Fibroblast of skin of left biceps (primary cell): ENCODE measurements around the gene FAN1.

Experiments
- DNase-seq, 2 experiments: peaks; one replicate each; pipeline ENCODE4 v3.0.0-alpha.2; 2013; ENCODE audit warnings: low read depth in 2 of 2

FAN1 gene

DNA sequence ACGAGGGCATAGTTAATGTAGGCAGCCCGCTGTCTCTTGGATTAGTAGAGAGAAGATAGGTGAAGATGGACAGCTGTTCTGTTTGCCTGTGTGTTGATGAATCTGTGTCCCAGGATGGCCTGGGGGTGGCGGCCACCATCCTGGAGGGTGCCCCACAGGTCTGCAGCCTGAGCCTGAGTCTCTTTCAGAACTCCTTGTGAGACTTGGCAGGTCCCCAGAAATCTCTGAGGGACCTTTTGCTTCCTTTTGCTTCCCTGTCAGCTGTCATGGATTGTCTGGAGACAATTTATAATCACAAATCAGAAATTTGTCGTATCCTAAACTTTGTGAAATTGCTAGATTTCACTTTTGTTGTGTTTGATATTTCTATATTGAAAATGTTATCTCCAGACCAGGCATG lies 17.4 kb downstream of the FAN1 start:
- DNase-seq: no peak

DNA sequence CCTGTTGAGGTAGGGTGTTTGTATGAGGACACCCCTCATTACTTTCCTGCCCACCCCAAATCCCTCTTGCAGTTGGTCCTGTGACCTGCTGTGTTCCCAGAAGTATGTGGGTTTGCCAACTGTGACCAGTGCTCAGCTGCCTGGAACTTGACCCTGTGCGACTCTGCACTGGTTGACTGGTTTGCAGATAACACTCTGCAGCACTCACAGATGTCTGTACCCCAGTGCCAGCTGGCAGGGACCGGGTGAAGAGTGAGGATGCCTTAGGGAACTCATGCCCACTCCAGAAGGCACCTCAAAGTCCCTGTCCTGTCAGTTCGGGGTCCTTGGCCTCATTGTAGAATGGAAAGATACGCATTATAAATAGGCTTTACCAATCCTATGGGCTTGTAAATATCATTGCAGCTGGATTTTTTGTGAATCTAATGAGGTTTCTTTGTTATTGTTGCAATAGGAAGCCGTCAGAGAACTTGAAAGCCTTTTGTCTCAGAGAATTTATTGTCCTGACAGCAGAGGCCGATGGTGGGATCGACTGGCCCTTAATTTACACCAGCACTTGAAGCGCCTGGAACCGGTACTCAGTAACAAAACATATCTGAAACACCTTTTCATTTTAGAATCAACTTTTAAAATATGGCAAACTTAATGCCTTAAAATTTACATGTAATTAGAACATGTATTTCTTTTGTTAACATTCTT lies 18.2 kb downstream of the FAN1 start:
- no peak for DNase-seq

DNA sequence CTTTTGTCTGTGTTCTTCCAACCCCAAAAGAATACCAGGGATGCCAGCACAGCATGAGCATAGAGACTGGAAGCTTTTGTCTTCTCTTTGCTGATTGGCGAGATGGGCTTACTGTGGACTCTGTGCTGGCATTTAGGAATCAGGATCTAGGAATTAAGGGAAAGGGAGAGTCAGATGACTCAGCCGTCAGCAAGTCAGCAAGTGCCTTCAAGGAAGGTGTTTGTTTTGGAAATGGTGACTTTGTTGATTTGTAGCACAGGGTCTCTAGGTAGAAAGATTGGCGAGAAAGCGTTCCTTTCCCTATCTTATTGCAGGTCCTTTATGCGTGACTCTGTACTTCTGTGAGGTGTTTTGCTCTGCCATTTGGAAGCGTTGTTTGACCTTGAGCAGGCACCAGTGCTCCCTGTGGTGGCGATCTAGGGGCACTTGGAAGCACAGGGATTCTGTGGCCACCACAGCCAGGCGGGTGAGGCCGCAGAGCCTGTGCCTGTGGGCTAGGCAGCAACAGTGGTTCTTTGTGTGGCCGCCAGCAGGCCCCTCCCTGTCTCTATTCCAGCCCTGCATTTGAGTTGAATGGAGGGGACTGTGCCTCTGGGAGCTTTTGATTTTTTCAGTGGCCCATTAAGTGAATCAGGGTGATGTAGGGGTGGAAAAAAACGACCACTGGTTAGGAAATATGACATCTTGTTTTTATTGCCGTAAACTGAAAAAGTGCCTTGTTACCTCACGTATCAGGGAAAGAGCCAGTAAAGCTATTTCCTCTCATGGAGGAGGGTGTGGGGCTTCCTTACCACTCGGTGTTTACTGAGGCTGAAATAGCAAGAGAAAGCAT lies 19.0 kb downstream of the FAN1 start:
- peak; percentile 2 to 20 for DNase-seq

DNA sequence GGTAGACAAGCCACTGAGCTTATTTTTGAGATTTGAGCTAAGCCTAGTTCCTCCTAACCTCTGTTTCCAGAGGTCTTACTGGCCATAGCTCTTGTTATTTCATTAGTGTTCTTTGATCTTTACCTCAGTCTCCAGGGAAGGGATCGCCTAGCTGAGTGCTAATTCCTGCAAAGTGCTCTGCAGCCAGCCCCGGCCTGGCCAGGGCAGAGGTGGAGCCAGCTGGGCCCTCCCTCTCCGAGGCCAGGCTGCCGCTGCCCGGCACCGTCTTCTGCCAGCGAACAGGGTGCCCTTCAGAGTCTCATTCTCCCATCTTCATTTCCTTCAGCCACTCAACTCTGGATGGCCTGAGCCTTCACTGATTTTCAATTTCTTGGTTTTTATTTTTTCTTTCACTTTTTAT lies 19.7 kb downstream of the FAN1 start:
- DNase-seq: no peak

DNA sequence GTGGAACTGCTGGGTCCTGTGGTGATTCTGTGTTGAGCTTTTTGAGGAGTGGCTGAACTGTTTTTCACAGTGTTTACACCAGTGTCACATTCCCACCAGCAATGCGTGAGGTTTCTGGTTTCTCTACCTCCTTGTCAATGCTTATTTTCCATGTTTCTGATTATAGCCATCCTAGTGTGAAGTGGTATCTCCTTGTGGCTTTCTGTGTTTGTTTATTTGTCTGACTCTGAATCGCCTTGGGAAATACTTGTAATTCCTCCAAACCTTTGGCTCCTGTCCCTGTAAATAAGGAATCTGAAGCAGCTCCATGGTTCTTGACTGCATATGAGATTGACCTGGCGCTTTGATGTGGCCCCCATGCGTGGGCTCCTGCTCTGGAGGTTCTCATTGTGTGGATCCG lies 20.6 kb downstream of the FAN1 start:
- peak; percentile 16 to 19 for DNase-seq

DNA sequence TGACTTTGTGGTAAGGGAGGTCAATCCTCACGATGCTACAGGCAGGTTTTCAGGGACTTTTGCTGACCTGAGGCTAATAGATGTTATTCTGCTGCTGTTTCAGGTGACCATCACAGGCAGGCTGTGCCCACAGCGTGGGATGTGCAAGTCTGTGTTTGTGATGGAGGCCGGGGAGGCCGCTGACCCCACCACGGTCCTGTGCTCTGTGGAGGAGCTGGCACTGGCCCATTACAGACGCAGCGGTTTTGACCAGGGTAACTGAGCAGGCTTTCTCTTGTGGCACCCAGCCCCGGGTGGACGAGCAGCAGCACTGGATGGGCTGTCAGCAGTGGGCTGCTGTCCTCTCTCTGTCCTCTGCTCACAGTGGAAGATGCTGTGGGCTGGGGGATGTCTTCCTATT lies 22.0 kb downstream of the FAN1 start:
- no peak for DNase-seq

DNA sequence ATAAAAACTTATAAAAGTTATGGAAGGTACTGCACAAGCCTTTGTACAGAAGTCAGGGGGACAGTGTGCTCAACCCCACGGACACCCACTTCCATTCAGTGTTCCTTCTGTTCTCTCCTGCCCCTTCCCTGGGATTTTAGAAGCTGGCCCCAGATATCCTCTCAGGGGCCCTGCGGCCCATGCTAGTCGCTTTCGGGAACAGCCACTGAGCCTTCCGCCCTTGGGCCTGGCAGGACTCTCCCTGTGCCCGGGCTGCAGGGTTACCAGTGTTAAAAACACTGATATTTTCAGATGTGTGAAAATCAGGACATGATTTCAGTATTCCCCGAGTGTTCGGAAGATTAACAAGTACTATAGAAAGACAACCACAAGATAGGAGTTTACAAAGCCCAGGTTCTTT lies 22.4 kb downstream of the FAN1 start:
- DNase-seq: no peak

DNA sequence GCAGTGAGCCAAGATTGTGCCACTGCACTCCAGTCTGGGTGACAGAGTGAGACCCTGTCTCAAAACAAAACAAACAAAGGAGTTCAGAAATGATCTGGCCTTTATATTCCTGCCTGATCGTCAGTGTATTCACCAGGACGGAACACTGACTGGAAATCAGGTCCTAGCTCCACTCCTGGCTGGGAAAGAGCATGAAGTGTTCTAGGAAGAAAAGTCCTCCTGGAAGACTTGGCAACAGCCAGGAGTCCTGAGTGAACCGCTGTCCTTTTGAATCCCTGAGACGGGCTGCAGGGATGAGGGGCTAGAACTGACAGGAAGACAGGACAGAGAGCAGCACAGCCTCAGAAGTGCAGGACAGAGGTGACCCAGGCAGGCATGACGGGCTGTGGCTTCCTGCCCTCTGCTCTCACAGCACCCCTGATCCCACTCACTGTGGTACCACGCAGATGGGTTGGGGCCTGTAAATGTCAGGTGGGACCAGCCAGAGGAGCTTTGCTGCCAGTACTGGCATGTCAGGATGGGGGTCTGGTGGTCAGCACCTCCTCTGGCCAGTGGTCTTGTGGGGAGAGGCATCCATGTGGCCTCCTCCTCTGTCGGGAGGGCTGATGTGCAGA lies 23.5 kb downstream of the FAN1 start:
- DNase-seq: no peak

DNA sequence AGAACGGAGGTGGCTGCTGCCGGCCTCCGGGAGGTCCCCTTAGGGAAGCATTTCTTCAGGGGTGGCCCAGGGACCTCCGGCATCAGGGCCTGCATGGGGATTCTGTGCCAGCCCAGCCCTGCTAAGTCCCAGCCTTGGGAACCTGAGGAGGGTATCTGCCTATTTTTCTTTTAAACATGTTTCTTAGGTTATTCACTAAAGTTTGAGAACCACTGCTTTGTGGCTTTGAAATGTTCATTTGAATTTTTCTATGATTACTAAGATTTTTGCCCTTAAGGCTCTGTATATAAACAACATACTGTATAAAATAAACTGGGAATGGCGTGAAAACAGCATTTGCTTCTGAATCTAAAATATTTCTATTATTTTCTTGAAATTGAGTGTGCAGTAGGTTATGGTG lies 24.4 kb downstream of the FAN1 start:
- no peak for DNase-seq

DNA sequence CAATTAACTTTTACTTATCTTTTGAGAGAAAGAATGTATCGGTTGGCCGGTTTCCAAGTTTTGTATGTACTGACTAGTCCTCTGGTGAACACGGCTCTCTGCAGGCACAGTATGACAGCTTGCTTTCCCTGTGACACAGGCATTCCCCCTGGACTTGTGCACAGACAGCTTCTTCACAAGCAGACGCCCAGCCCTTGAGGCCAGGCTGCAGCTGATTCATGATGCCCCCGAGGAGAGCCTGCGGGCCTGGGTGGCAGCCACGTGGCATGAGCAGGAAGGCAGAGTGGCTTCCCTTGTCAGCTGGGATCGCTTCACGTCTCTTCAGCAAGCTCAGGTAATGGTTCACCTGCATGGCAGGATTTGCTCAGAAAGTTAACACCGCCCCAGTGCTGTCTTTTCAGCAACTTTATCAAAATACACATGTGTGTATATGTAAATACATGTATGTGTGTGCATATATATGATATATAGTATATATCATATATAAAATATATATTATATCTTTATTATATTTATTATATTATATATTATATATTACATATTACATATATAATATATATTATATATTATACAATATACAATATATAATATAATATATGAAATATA lies 25.5 kb downstream of the FAN1 start:
- DNase-seq: no peak

DNA sequence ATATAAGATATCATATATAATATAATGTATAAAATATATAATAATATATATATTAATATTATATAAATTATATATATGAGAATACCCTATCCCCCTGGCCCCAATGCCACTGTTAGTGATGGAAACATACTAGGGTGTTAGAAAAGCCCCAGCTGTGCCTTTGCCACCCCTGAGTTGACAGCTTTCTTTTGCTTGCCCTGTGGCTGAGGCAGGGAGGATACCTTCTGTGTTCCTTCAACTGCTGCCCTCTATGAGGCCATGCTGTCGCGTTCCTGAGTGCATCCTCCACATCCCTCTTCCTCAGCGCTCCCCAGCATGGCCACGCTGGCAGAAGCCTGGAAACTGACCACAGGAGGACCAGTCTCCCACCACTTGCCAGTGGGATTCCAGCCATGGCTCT lies 26.3 kb downstream of the FAN1 start:
- DNase-seq: no peak

DNA sequence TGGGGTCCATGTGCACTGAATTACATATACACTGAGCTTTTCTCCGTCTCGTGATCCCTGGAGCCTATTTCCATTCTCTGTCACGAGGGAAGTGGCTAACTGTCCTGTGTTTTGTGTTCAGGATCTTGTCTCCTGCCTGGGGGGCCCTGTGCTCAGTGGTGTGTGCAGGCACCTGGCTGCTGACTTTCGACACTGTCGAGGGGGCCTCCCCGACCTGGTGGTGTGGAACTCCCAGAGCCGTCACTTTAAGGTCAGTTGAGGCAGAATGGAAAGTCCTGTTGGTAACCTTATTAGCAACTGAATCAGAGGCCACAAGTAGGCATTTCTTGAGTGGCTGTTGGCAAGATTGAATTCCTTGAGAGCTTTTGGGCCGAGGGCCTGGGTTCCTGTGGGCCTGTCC lies 26.7 kb downstream of the FAN1 start:
- no peak for DNase-seq

DNA sequence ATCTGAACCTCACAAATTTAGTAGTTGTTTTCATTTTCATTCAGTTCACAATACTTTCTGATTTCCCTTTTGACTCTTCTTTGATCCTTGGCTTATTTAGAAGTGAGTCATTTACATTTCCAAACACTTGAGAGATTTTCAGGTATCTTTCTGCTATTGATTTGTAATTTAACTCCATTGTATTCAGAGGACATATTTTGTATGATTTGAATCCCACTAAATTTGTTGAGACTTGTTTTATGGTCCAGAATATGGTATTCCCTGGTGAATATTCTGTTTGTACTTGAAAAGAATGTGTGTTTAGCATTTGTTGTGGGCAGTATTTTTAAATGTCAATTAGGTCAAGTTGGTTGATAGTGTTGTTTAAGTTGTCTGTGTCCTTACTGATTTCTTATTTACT lies 29.6 kb downstream of the FAN1 start:
- DNase-seq: no peak

DNA sequence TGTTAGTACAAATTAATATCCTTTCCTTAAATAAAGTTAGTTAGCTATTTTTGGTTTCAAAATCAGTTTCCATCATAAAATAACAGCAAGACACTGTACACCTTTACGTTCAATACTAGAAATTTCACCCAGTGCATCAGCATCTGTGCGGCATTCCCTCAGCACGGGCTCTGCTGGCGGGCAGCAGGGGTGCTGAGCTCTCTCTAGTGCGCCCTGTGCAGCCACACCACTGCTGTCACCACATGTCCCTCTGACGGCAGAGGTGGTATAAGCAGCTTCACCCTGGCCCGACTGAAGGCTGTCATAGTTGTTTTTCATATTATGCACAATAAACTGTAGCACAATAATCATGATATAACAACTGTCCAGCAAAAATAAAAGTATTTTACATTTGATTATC lies 35.4 kb downstream of the FAN1 start:
- DNase-seq: no peak

DNA sequence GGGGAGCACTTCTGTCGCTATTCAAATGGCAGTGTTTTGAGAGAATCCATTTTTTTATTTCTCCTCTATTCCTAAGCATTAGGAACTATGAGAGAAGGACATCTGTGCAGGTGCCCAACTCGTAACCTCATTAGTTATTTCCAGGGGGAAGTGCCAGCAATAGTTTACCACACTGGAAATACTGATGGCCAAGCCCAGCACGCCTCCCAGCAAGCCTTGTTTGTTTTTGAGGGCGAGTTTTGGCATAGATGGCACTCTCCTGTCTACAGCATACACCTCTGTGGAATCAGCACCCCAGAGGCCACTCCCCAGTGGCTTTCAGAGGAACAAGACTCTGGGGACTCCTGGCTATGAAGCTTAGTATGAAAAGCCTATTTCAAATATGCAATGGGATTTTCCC lies 36.6 kb downstream of the FAN1 start:
- no peak for DNase-seq

DNA sequence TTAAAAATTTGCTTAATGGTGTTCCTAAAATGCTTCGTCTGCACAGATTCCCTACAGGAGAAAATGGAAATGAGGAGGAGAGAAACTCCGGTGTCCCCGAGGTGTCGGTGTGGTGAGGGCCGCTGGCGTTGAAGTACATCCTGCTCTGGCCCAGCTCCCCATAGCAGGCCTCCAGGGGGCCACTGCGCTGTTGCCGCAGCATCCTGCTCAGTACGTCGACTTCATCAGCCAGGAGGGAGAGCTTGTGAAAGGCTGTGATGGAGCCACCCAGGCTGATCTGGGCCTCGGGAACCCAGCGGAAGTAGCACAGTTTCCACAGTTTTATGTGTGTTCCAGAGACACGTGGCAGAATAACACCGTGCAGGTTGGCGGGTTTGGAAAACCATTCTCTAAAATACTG lies 37.8 kb downstream of the FAN1 start:
- no peak for DNase-seq

DNA sequence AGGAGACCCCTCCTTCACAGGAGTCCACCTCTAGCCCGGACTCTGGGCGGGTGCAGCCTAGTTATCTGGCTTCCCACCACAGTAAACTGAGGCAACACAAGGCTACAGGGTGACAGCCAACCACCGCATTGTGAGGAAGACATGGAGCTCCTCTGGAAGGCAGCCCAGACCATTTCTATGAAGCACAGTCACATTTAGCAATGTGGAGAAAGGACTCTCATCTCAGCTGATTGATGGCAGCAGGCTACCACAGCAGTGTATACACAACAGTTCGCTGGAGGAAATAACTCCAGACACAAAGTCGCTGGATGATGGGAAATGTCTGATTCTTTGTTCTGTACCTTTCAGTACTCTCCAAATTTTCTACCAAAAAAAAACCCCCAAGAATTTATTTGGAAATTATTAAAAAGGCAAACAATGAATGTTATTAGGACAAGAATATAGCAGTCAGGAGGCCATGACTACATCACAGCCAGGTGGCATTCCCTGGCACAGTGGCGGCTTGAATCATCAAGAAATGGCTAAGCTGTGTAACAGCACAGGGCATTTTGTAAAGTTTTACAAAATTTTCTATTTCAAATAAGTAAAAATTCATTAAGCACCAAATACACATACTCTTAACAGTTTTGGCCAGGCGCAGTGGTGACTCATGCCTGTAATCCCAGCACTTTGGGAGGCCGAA lies 40.1 kb downstream of the FAN1 start:
- no peak for DNase-seq

DNA sequence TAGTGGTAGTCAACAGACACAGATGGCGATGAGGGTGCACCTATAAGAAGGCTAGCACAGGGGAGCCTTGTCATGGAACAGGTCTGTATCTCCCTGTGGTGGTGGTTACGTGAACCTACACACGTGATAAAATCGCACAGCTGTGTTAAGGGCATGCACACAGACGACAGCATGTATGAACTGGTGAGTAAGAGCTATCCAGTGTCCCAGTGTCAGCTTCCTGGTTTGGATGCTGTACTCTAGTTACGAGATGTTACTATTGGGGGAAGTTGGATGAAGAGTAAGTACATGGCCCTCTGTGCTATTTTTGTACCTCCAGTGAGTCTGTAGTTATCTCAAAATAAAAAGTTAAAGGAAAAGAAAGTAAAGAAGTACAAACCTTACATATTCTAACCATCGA lies 49.5 kb downstream of the FAN1 start:
- no peak for DNase-seq

DNA sequence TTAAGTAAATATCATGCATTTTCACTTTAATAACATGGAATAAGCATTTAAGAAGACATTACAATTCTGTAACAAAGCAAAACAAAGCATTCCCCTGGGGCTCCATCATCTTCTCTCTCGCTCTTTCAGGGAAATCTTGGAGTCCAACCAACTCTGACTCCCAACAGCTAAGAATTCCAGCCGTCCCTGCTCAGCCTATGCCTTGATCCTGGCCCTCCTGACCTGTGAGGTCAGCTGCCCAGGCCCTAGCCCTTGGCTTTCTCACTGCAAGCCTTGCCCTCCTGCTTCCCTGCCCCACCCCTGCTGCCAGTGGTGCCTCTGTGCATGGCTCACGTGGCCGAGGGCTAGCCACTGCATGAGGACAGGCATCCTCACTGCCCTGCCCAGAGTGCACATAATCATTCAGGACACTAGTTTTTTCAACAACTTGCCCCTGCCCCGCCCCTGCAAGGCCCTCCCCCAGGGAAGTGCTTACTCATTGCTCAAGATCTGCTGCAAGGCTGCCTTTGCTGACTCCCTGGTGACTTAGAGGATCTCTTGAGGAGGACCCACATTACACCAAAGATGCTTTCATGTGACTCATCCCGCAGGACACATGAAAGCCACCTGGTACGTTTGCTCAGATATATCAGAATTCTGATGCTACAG lies 50.1 kb downstream of the FAN1 start:
- DNase-seq: peak; percentile 50 to 52

DNA sequence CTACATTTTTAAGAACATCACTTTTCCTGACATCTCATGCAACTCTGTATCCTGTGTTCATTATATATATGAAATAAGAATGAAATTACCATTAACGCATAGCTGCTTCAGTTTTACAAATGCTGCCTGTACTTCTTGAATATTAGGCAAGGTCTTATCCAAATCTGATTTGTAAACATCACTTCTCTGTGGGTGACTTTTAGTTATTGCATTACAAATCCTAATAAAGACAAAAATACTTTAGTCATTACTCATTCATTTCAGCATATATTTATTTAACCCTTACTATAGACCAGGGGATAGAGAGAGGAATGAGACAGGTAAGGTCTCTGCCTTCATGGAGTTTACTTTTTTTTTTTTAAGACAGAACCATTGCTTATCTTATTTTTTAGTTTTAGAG lies 51.0 kb downstream of the FAN1 start:
- no peak for DNase-seq
